IPS-NIHi11 (cell line): ENCODE data around the gene SLC27A6.

Experiments
- DNase-seq: peaks from one replicate; pipeline ENCODE4 v3.0.0; 2012; ENCODE audit warnings: mixed read lengths, low spot score

SLC27A6 gene

DNA sequence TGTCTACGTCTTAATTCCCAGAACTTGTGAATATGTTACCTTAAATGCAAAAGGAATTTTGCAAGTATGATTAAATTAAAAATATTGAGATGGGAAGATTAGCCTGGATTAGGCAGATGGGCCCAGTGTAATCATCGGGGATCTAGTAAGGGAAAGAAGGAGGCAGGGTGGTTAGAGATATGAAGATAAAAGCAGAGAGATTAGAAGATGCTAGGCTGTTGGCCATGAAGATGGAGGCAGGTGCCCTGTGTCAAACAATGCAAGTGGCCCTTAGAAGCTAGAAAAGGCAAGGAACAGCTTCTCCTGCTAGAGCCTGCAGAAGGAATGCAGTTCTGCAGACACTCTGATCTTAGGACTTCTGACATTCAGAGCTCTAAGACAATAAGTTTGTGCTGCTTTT, 100.4 kb downstream of the SLC27A6 start:
- no peak for DNase-seq

DNA sequence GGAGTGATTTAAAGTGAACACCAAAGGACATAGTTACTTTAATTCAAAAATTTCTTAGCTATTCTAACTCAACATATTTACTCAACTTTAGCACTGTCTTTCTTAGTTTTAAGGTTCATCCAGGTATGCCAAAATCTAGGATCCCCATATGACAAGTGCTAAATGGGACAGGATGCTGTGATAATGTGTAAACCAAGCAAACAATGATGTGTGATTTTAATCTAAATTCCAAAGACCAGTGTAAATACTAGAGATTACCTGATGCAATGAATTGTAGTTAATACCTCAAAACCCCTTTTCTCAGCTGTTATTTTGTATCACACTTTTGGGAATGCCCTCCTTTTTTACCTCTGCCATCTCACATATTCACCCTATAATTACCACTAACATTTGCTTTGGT, 102.5 kb downstream of the SLC27A6 start:
- DNase-seq: no peak

DNA sequence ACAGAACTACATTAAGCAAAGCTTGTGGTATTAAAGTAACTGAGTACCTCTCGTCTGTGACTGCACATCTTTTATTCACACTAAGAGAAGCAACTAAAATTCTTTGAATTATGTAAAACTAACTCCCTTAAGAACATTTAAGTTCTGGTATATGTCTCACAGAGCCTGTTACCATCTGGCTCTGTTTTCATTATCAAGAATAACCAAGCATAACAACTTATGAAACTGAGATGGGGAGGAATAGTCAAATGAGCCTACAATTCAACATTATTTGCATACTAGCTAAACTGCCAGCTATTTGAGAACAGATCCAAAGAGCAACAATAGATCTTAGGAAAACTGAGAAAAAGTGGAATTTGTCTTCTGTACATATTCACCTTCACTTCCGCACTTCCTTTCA, 104.0 kb downstream of the SLC27A6 start:
- no peak for DNase-seq

- no peak for DNase-seq
Observed at GRCh38 chr5:129073111-129073510, 107.8 kb downstream of the SLC27A6 start.

GRCh38 chr5:129074903-129075302, 109.6 kb downstream of the SLC27A6 start:
- DNase-seq: no peak

GRCh38 chr5:129077433-129078075, 112.3 kb downstream of the SLC27A6 start:
- DNase-seq: no peak

GRCh38 chr5:129078247-129078646, 113.0 kb downstream of the SLC27A6 start:
- DNase-seq: no peak

- no peak for DNase-seq
Observed at GRCh38 chr5:129078660-129079059, 113.4 kb downstream of the SLC27A6 start.

DNA sequence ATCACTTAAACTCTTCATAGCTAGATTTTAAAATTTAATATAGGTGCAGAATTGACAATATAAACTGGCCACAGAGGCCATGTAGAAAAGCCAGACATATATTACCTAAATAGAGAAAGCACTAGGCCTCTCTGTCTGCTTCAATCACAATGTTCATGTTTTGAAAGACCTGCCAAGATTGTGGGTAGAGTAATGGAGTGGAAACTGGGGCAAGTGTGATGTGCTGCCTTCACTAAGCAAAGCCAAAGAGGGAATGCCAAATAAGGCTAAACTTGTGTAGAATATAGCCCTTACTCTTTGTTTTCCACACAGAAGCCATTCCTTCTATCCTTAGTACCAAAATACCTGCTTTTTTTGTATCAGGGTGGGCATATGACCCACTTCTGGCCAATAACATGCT, 114.2 kb downstream of the SLC27A6 start:
- DNase-seq: no peak

DNA sequence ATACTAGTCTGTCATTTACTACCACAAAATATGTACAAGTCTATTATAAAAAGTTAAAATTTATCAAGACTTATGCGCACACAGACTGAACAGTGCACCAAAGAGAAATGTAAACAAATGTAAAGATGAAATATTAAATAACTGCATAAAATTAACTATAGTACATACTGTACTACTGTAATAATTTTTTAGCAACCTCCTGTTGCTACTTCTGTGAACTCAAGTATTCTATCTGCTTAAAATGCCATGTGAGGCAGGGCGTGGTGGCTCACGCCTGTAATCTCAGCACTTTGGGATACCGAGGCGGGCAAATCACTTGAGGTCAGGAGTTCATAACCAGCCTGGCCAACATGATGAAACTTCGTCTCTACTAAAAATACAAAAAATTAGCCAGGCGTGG, 115.5 kb downstream of the SLC27A6 start:
- no peak for DNase-seq

- DNase-seq: no peak
Observed at GRCh38 chr5:129082225-129083136, 117.2 kb downstream of the SLC27A6 start.
